ENCODE results near the gene PRR29.

- no peak for TF ChIP-seq POLR2AphosphoS5 (IDR thresholded peaks at IDR 0.05; ENCODE audit: low read depth, low read length)
- no peak for TF ChIP-seq SIN3A (IDR thresholded peaks at IDR 0.05; ENCODE audit: borderline replicate concordance, insufficient read depth, low read length)
Measured at GRCh38 chr17:63962298-63962744, 35.8 kb upstream of the PRR29 start.

Measured in PFSK-1 (cell line).